CD14-positive monocyte (primary cell): ENCODE results near the gene COLQ. TPM values are rescaled to one million over a fixed set of nuclear protein-coding genes. Genes with fewer than 3 reads are reported as not detected.

Experiments used
- DNase-seq, 3 donors: peaks; one replicate each; pipeline ENCODE4 v3.0.0-alpha.2; 2011 to 2022
- H2AFZ ChIP-seq: 2 replicates; pipeline ENCODE4 v1.6.0; 2012; ENCODE audit warnings: mild to moderate bottlenecking, low read depth, low read length, inconsistent platforms; ENCODE audit not compliant: insufficient read depth, poor library complexity, severe bottlenecking
- H3K27ac ChIP-seq, 2 donors: 1 replicate in 1 of 2; 2 replicates in 1 of 2; pipeline ENCODE4 v1.5.1; 2012 to 2013; ENCODE audit warnings: low read length in 2 of 2, control low read depth in 1 of 2, inconsistent platforms in 1 of 2, low read depth in 1 of 2, mild to moderate bottlenecking in 1 of 2
- H3K27me3 ChIP-seq, 2 donors: one replicate each; pipeline versions ENCODE4 v1.6.0 to v1.6.1; 2011 to 2013; ENCODE audit warnings: low read length in 2 of 2; ENCODE audit not compliant: control insufficient read depth in 2 of 2, insufficient read depth in 2 of 2
- H3K36me3 ChIP-seq, 2 donors: replicated peaks in 1 of 2; 1 replicate in 1 of 2; 2 replicates in 1 of 2; pipeline versions ENCODE4 v1.5.1 to v1.6.1; 2012 to 2013; ENCODE audit warnings: low read length in 2 of 2, control low read depth in 1 of 2, inconsistent platforms in 1 of 2, mild to moderate bottlenecking in 1 of 2; ENCODE audit not compliant: insufficient read depth in 2 of 2, control insufficient read depth in 1 of 2
- H3K4me1 ChIP-seq, 2 donors: 1 replicate in 1 of 2; 2 replicates in 1 of 2; pipeline versions ENCODE4 v1.5.1 to v1.6.1; 2012 to 2013; ENCODE audit warnings: low read length in 2 of 2, control low read depth in 1 of 2, inconsistent platforms in 1 of 2, mild to moderate bottlenecking in 1 of 2, moderate library complexity in 1 of 2; ENCODE audit not compliant: insufficient read depth in 2 of 2, control insufficient read depth in 1 of 2
- H3K4me2 ChIP-seq: replicated peaks from 2 replicates; pipeline ENCODE3; 2012; ENCODE audit warnings: low read length, moderate library complexity, mild to moderate bottlenecking; ENCODE audit not compliant: poor library complexity, severe bottlenecking; ENCODE audit errors: extremely low read depth
- H3K4me3 ChIP-seq, 3 experiments: fragments of 200-600 bp in 1 of 3; sonication (generic) in 1 of 3; replicated peaks in 1 of 3; 1 replicate in 2 of 3; 2 replicates in 1 of 3; pipeline ENCODE4 v1.5.1; 2011 to 2013; ENCODE audit warnings: low read length in 3 of 3, mild to moderate bottlenecking in 3 of 3, control low read depth in 2 of 3, low read depth in 2 of 3, inconsistent platforms in 1 of 3, moderate library complexity in 1 of 3
- H3K79me2 ChIP-seq: 2 replicates; pipeline ENCODE4 v1.6.0; 2012; ENCODE audit warnings: mild to moderate bottlenecking, control low read depth, inconsistent platforms, low read length, moderate library complexity; ENCODE audit not compliant: insufficient read depth
- H3K9ac ChIP-seq: 2 replicates; pipeline ENCODE4 v1.6.0; 2017; ENCODE audit warnings: low read length, mild to moderate bottlenecking; ENCODE audit not compliant: insufficient read depth, poor library complexity, severe bottlenecking
- H3K9me3 ChIP-seq, 2 donors: replicated peaks in 1 of 2; 1 replicate in 1 of 2; 2 replicates in 1 of 2; pipeline versions ENCODE4 v1.5.1 to v1.6.1; 2012 to 2013; ENCODE audit warnings: low read length in 2 of 2, control low read depth in 1 of 2; ENCODE audit not compliant: control insufficient read depth in 1 of 2, insufficient read depth in 1 of 2
- H4K20me1 ChIP-seq: 2 replicates; pipeline ENCODE4 v1.6.0; 2012; ENCODE audit warnings: mild to moderate bottlenecking, low read length, control low read depth, moderate library complexity; ENCODE audit not compliant: insufficient read depth
- H3K27ac Mint-ChIP-seq, 7 donors: one replicate each; pipeline ENCODE4 v1.8.0; 2020; ENCODE audit warnings: mild to moderate bottlenecking in 7 of 7, mixed read lengths in 7 of 7, moderate library complexity in 6 of 7, inconsistent platforms in 2 of 7
- H3K27me3 Mint-ChIP-seq, 3 donors: one replicate each; pipeline ENCODE4 v1.8.0; 2021 to 2022; ENCODE audit warnings: low read depth in 3 of 3, mild to moderate bottlenecking in 3 of 3, mixed read lengths in 3 of 3, moderate library complexity in 3 of 3, inconsistent platforms in 1 of 3
- H3K36me3 Mint-ChIP-seq, 2 donors: one replicate each; pipeline ENCODE4 v1.8.0; 2020; ENCODE audit warnings: mixed read lengths in 2 of 2, inconsistent platforms in 1 of 2, mild to moderate bottlenecking in 1 of 2
- H3K4me1 Mint-ChIP-seq: one replicate; pipeline ENCODE4 v1.8.0; 2020; ENCODE audit warnings: mild to moderate bottlenecking, mixed read lengths
- H3K4me3 Mint-ChIP-seq, 2 donors: one replicate each; pipeline ENCODE4 v1.8.0; 2020; ENCODE audit warnings: mild to moderate bottlenecking in 2 of 2, mixed read lengths in 2 of 2, moderate library complexity in 1 of 2
- H3K9me3 Mint-ChIP-seq, 7 donors: one replicate each; pipeline ENCODE4 v1.8.0; 2020 to 2022; ENCODE audit warnings: mixed read lengths in 7 of 7, mild to moderate bottlenecking in 6 of 7, moderate library complexity in 6 of 7, inconsistent platforms in 2 of 7
- WGBS: methylation state at CpG from one replicate; pipeline ENCODE4 v1.1.5; 2013; ENCODE audit warnings: missing lambda C conversion rate; ENCODE audit not compliant: insufficient coverage; 5-methylcytosine and 5-hydroxymethylcytosine counted together
- intact Hi-C, 2 donors: fragments of 100-400 bp; cut with micrococcal nuclease; formaldehyde crosslinking; loops; one replicate each; pipeline versions ENCODE4 v1.15.0 to v1.15.1; 2023
- polyA plus RNA-seq, 3 donors: library from polyadenylated mRNA; depleted of rRNA in 1 of 3; unstranded in 2 of 3; stranded (reverse) in 1 of 3; fragments of 300-500 nt in 2 of 3; fragments of >200 nt in 1 of 3; fragmentation: Illumina TruSeq in 2 of 3; gene quantifications; 1 replicate in 2 of 3; 2 replicates in 1 of 3; pipeline ENCODE4 v1.2.3, GENCODE V29; 2012 to 2021
- small RNA-seq: library from RNA; depleted of rRNA; stranded (forward); fragments of <200 nt; gene quantifications from one replicate; pipeline ENCODE3, GENCODE V24; 2012; ENCODE audit warnings: low read depth; ENCODE audit not compliant: insufficient read length
- TF ChIP-seq, protein P1 (sequence below): fragments of 200-600 bp; IDR thresholded peaks from one replicate; pipeline ENCODE4 v1.8.0; 2022; ENCODE audit warnings: antibody characterized with exemption, mild to moderate bottlenecking

The COLQ gene
- polyA plus RNA-seq, 3 donors = 0.23 to 1.9 (median 0.73) TPM

DNA sequence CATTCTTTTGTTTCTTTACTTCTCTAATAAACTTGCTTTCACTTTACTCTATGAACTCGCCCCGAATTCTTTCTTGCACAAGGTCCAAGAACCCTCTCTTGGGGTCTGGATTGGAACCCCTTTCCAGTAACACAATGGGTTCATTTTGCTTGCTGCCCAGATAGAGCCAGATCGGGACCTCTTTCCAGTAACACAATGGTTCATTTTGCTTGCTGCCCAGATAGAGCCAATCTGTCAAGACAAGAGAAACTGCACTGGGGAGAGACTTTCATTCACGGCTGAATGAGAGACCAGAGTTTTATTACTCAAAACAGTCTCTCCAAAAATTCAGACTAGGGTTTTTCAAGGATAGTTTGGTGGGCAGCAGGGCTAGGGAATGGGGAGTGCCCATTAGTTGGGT lies 119.6 kb downstream of the COLQ start:
- H3K4me1 Mint-ChIP-seq = peaks cover 26% of the 10 kb centered on the region
- H2AFZ ChIP-seq = no peak overlapping the region
- 88% methylated on average over 2 of the region's 4 CpGs for WGBS

More for the DNA sequence above, 119.6 kb downstream of the COLQ start:
- no peaks in the 10 kb centered on the region for H3K27me3 ChIP-seq
- no peak overlapping the region for H3K4me2 ChIP-seq
- H3K9me3 Mint-ChIP-seq = peaks cover 3 to 11% (median 8%) of the 10 kb centered on the region in 7 donors
- H3K4me3 ChIP-seq = no peak overlapping the region
- H3K79me2 ChIP-seq = no peaks in the 10 kb centered on the region
- peak overlapping the region in 1 of 7 donors; percentile 0 for H3K27ac Mint-ChIP-seq
- TF ChIP-seq, protein P1, sequence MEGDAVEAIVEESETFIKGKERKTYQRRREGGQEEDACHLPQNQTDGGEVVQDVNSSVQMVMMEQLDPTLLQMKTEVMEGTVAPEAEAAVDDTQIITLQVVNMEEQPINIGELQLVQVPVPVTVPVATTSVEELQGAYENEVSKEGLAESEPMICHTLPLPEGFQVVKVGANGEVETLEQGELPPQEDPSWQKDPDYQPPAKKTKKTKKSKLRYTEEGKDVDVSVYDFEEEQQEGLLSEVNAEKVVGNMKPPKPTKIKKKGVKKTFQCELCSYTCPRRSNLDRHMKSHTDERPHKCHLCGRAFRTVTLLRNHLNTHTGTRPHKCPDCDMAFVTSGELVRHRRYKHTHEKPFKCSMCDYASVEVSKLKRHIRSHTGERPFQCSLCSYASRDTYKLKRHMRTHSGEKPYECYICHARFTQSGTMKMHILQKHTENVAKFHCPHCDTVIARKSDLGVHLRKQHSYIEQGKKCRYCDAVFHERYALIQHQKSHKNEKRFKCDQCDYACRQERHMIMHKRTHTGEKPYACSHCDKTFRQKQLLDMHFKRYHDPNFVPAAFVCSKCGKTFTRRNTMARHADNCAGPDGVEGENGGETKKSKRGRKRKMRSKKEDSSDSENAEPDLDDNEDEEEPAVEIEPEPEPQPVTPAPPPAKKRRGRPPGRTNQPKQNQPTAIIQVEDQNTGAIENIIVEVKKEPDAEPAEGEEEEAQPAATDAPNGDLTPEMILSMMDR = no peak
- no peak for DNase-seq
- no peak overlapping the region for H3K9ac ChIP-seq
- H3K4me1 ChIP-seq = peaks cover 22 to 27% of the 10 kb centered on the region in 2 donors
- H3K9me3 ChIP-seq = peaks cover 0 to 10% of the 10 kb centered on the region in 2 donors
- peaks cover 1 to 7% (median 3%) of the 10 kb centered on the region in 3 donors for H3K27me3 Mint-ChIP-seq
- no peak overlapping the region for H3K4me3 Mint-ChIP-seq
- H3K36me3 Mint-ChIP-seq = peaks cover 0 to 3% of the 10 kb centered on the region in 2 donors
- no peak overlapping the region for H3K27ac ChIP-seq
- no peaks in the 10 kb centered on the region for H3K36me3 ChIP-seq
- intact Hi-C loops = no loop called here
- no peaks in the 10 kb centered on the region for H4K20me1 ChIP-seq

Small RNA genes lying within 50 kb of the gene (small RNA-seq; reads per million reads assigned to genes)
- not detected for gene MIR4270
- not detected for gene RN7SL110P
- gene RNU6-1024P = not detected

Other genes with a start within 250 kb of the COLQ start
- gene SH3BP5, start 189.1 kb downstream of the COLQ start, polyA plus RNA-seq = 10 to 100 TPM; 10.7 to 29.6 (median 22.8) TPM
- gene METTL6, start 94.2 kb downstream of the COLQ start, polyA plus RNA-seq = 10 to 100 TPM in 1 of 3 donors, 1 to 10 TPM in 2; 4.4 to 15.1 (median 9.1) TPM
- gene EAF1, start 94.1 kb downstream of the COLQ start, polyA plus RNA-seq = 10 to 100 TPM in 1 of 3 donors, 1 to 10 TPM in 2; 9.0 to 44.0 (median 9.1) TPM
- 10 to 100 TPM; 12.3 to 27.2 (median 22.3) TPM for gene HACL1, start 79.9 kb upstream of the COLQ start, polyA plus RNA-seq
- 10 to 100 TPM; 13.2 to 24.0 (median 19.3) TPM for gene BTD, start 80.0 kb upstream of the COLQ start, polyA plus RNA-seq